NB4 (cell line): ENCODE results near the gene GALC.

Experiments
- POLR2A ChIP-seq: IDR thresholded peaks from 2 replicates; pipeline ENCODE4 v1.6.1; 2011; ENCODE audit warnings: mild to moderate bottlenecking; ENCODE audit not compliant: insufficient read length; ENCODE audit errors: extremely low read depth
- TF ChIP-seq, protein P1 (sequence below): IDR thresholded peaks from one replicate; pipeline ENCODE4 v1.5.1; 2012; ENCODE audit warnings: low read depth, low read length

DNA sequence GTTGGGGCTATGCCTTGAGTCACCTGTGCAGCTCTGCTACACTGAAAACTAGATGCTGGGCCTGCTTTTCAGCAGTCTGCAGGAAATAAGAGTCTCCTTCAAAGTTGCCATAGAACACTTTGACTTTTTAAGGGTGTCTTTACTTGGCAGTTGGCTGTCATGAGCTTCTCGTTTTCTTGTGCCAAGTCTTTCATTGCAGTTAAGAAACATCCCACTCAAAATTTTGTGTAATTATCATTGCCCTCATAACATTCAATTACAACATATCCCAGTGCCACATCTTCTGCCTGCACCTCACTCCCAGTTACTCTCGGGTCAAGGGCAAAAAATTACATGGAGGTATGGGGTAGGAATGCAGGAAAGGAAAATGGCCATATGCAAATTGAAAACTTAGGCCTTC, 41.1 kb upstream of the GALC start:
- TF ChIP-seq, protein P1, sequence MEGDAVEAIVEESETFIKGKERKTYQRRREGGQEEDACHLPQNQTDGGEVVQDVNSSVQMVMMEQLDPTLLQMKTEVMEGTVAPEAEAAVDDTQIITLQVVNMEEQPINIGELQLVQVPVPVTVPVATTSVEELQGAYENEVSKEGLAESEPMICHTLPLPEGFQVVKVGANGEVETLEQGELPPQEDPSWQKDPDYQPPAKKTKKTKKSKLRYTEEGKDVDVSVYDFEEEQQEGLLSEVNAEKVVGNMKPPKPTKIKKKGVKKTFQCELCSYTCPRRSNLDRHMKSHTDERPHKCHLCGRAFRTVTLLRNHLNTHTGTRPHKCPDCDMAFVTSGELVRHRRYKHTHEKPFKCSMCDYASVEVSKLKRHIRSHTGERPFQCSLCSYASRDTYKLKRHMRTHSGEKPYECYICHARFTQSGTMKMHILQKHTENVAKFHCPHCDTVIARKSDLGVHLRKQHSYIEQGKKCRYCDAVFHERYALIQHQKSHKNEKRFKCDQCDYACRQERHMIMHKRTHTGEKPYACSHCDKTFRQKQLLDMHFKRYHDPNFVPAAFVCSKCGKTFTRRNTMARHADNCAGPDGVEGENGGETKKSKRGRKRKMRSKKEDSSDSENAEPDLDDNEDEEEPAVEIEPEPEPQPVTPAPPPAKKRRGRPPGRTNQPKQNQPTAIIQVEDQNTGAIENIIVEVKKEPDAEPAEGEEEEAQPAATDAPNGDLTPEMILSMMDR = no peak
- no peak for TF ChIP-seq POLR2A
